Stimulated activated CD4-positive, alpha-beta T cell treated with anti-CD3 and anti-CD28 coated beads, Interleukin-4, amount 100 ng/mL, for 1 hour (primary cell): ENCODE results near the gene PCYT2.

ENCODE experiments used
- DNase-seq: peaks from one replicate; pipeline ENCODE4 v3.0.0-alpha.2; 2020

Gene PCYT2

GRCh38 chr17:81911969-81912368 lies 770 bp upstream of the PCYT2 start:
- DNase-seq, result no peak

- no peak for DNase-seq
These were observed 341 bp downstream of the PCYT2 start for GRCh38 chr17:81910840-81911276.

DNA sequence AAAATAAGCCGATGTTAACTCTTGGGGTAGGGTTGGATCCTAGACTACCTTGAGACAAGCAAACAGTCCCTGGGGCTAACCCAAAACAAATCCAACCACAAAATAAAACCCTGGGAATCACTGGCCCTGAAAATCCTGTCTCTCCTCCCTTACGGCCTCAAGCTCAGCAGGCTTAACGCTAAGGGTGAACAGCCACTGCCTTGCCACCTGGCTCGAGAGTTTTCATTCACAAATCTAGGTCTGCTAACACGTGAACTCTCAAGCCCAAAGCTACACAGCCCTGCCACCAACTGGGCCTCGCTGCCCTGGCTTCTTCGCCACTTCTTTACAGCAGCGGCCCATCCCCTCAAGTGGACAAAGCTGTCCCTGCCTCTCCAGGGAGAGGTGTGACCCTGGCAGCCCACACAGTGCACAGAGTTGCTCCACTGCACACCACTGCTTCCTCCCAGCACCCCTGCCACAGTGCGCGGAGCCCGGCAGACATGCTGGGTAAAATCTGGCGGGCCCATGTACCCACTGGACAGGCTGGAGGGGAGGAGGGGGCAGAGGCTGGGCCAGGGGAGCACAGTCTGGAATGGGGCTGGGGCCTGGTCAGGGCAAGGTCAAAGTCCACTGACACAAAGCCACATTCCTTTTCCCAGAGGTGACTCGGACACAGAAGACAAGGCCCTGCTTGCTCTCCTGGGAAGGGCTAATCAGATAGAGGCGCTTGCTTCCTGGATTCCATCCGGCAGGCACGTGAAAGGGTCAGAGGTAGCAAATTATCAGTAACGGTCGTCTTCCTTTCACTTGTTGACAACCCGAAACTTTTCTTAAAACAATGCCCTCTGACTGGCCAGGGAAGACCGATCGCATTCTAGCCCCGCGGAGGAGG lies 996 bp downstream of the PCYT2 start:
- no peak for DNase-seq

DNA sequence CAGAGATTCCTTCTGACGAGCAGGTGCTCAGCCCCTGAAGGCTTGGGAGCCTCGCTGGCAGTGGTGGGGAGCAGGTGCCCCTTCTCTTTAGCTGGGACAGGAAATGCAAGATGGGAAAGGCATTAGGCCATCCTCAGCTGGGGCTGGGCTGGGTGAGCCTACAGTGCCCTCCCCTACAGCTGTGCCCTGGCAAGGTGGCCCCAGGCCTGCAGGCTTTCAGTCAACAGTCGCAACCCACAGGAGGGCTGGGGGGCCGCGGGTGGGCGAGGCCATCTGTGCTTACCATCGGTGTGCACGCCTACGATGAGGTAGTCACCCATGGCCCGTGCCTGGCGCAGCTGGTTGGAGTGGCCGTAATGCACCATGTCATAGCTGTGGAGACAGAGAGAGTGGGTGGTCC lies 2.0 kb downstream of the PCYT2 start:
- no peak for DNase-seq

DNA sequence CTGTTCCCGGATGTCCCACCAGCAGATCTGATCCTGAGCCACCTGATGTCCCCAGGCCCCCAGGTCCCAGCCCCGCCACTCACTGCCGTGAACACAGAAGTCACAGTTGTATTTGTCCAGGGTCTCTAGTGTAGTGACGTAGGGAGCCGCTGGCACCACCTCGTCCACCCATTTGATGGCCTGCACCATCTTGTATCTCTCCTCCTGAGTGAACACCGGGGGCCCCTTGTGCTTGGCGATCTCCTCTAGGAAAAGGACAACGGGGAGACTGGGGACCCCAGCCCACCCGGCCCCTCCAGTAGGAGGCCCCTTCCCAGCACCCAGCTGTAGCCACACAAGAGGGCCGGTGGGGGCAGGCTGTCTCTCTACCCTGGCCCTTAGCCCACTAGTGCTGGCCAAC lies 2.4 kb downstream of the PCYT2 start:
- DNase-seq, result no peak

GRCh38 chr17:81907219-81908145 lies 3.7 kb downstream of the PCYT2 start:
- no peak for DNase-seq

DNA sequence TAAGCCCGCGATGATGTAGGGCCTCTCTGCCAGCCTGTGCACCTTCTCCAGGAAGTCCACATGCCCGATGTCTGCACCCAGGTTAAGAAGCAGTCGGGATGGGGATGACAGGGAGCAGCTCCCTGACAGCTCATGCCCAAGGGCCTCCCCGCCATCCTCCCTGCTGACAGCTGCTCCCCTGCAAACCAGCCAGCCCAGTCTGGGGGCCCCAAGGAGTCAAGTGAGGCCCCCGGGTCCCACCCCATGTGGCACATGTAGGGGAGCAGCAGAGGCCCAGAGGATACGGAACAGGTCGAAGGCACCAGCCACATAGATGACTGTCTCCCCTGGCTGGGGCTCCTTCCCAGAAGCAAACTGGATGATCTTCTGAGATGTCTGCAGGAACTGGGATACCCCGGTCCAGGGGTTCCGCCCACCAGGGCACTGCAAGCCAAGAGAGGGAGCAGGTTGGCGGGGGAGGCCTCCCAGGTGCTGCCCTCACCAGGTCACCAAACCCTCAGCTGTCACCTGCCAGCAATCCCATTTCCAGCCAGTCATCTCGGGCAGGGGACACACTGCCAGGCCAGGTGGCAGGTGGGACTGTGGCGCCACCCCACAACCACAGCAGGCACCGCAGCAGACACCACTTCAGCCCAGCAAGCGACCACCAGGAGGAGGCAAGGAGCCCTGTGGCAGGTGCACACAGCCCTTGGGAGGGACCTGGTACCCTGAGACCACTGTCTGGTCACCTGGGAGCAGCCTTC lies 4.6 kb downstream of the PCYT2 start:
- no peak for DNase-seq

- no peak for DNase-seq
These were observed 5.2 kb downstream of the PCYT2 start for GRCh38 chr17:81905993-81906392.

- no peak for DNase-seq
These were observed 5.7 kb downstream of the PCYT2 start for GRCh38 chr17:81905424-81905875.

GRCh38 chr17:81904600-81905423 lies 6.4 kb downstream of the PCYT2 start:
- DNase-seq, result no peak

DNA sequence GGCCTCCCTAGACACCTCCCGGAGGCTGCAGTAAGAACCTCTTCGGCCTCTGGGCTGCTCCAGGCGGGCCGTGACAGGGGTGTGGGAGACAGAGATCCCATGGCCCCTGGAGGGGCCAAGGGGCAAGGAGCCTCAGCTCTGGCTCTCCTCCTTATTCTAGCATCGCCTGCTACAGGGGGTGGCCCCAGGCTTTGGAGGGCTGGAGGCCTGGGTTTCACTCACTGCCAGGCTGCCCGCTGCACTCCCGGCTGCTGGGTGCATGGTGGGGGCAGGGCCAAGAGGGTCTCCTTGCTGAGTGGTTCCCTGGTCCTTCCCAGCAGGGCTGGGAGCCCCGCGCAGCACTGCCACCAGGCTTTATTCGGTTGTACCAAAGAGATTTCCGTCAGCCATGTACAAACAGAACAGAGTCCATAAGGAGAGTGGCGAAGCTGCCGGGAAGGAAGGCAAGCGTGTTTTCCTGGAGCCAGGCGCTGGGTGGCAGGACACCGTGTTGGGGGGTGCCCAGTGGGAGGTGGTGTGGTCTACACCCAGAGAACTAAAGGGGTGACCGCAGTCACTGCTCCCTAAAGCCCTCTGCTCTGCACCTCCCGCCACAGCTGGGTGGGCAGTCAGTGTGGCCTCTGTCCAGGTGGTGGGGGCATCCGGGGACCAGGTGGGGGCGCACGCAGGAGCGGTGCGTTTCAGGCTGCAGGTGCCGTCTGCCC lies 7.2 kb downstream of the PCYT2 start:
- DNase-seq, result no peak

- DNase-seq, result no peak
These were observed 7.8 kb downstream of the PCYT2 start for GRCh38 chr17:81903415-81903831.

GRCh38 chr17:81902653-81903414 lies 8.4 kb downstream of the PCYT2 start:
- no peak for DNase-seq

DNA sequence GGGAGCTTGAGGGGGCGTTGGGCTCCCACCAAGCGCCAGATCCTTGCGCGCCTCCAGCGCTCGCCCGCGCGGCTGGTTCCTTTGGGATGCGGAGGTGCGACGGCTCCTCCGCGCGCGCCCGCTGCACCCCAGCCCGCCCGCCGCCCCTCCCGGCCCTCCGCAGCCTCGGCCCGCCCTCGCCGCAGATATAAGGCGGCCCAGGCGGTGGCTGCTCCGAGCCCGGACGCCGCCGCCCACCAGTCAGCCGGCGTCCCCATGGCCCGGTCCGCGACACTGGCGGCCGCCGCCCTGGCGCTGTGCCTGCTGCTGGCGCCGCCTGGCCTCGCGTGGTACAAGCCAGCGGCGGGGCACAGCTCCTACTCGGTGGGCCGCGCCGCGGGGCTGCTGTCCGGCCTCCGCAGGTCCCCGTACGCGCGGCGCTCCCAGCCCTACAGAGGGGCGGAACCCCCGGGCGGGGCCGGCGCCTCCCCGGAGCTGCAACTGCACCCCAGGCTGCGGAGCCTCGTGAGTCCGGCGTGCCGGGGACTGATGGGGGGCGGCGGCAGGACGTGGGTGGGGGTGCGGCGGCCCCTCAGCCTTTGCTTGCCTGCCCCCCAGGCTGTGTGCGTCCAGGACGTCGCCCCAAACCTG lies 9.1 kb downstream of the PCYT2 start, which contains the start of gene NPB:
NPB (plus strand) TSS at position 216 of the 630 bp plus-strand sequence; CDS start at position 256, 40 bp downstream.
- DNase-seq, result no peak

DNA sequence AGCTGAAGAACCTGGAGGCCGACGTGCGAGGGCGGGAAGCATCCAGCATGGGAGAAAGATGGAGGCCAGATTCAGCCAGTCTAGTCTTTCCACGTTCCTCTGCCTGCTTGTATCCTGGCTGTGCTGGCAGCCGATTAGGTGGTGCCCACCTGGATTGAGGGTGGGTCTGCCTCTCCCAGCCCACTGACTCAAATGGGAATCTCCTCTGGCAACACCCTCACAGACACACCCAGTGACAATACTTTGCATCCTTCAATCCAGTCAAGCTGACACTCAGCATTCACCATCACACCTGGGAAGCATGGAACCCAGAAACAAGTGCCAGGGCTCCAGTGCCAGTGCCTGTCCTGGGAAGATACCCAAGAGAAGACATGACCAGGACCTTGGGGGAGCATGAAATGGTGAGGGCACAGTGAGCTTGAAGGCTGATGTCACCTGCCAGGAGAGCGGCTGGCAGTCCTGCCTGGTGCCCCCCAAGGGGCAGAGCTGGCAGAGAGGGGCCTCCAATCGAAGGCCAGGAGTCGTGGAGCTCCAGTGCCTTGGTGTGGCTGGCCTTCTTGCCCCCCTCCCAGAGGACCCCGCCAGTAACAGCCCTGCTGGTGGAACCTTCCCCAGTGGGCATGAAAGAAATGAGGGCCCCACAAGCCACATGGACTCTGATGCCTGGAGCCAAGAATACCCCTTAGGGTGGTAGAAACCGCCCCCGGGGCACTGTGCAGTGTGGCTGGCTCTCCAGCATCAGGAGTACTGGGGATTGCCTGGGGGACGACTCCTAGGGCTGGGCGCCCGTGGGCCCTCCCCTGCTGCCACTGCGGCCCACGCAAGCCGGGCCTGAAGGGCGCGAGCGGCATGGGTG lies 9.8 kb downstream of the PCYT2 start:
- no peak for DNase-seq

- DNase-seq, result no peak
These were observed 10.9 kb downstream of the PCYT2 start for GRCh38 chr17:81900181-81900820.

GRCh38 chr17:81899514-81900166 lies 11.6 kb downstream of the PCYT2 start:
- no peak for DNase-seq

DNA sequence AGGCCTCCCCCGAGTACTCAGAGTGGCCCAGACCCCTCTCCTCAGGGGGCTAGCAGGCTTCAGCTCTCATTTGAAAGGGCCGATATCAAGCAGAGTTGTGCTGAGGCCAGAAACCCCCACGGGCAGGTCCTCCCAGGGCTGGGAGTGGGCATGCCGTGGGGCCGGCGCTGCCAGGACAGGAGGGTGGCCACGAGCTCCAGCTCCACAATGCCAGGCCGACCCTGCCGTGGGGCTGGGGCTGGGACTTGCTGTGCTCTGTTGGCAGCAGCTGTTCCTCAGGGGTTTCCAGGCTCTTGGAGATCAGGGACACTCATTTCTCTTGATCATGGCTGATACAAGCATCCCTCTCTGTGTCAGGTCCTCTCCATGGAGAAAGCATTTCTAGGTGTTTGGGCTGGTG lies 12.3 kb downstream of the PCYT2 start:
- no peak for DNase-seq
